ENCODE data around the gene HMGCS1. TPM values are rescaled to one million over a fixed set of nuclear protein-coding genes. Genes with fewer than 3 reads are reported as not detected.
"Not testable (repeated sequence)": the region's sequence is repeated elsewhere in the genome, so short reads cannot be mapped to it uniquely, and the experiment has no call there.

Gene HMGCS1
- total and polyA plus RNA-seq, 4 donors: 162 to 630 (median 458) TPM

- Histone ChIP-seq H3K4me3 (ENCODE audit: low read depth, low read length) (no peak overlapping the region), H3K36me3 (ENCODE audit: control insufficient read depth, insufficient read depth, low read length) (no peaks in the 10 kb centered on the region), H3K9me3 (ENCODE audit: control insufficient read depth, insufficient read depth, low read length) (peaks cover 3% of the 10 kb centered on the region), H3K27me3 (ENCODE audit: control insufficient read depth, insufficient read depth, low read length) (no peaks in the 10 kb centered on the region), H3K27ac (ENCODE audit: low read depth, low read length) (no peak overlapping the region), H3K4me1 (ENCODE audit: control insufficient read depth, insufficient read depth, low read length) (no peaks in the 10 kb centered on the region)
- 100% methylated on average over 1 of the region's 1 CpG for WGBS (ENCODE audit: insufficient coverage)
- no peak for DNase-seq (ENCODE audit: low read depth in 4 of 6, low spot score in 6 of 6)
Measured at GRCh38 chr5:43268188-43268820, 44.9 kb downstream of the HMGCS1 start.

- not testable (repeated sequence) for H3K27me3 ChIP-seq (ENCODE audit: control insufficient read depth, insufficient read depth, low read length); H3K4me1 ChIP-seq (ENCODE audit: control insufficient read depth, insufficient read depth, low read length); H3K36me3 ChIP-seq (ENCODE audit: control insufficient read depth, insufficient read depth, low read length); DNase-seq (ENCODE audit: low read depth in 4 of 6, low spot score in 6 of 6); H3K4me3 ChIP-seq (ENCODE audit: low read depth, low read length); H3K9me3 ChIP-seq (ENCODE audit: control insufficient read depth, insufficient read depth, low read length); H3K27ac ChIP-seq (ENCODE audit: low read depth, low read length)
- no CpG with 5 or more reads among the region's 2 CpGs for WGBS (ENCODE audit: insufficient coverage)
Measured at GRCh38 chr5:43262269-43262668, 50.9 kb downstream of the HMGCS1 start.

GRCh38 chr5:43258116-43258515, 55.1 kb downstream of the HMGCS1 start:
- WGBS (ENCODE audit: insufficient coverage): no CpG with 5 or more reads among the region's 1 CpG
- H3K27me3 ChIP-seq (ENCODE audit: control insufficient read depth, insufficient read depth, low read length): no peaks in the 10 kb centered on the region

GRCh38 chr5:43256261-43256966, 56.8 kb downstream of the HMGCS1 start:
- 67% methylated on average over 2 of the region's 2 CpGs for WGBS (ENCODE audit: insufficient coverage)
- no peaks in the 10 kb centered on the region for H3K9me3 ChIP-seq (ENCODE audit: control insufficient read depth, insufficient read depth, low read length)
- H3K4me3 ChIP-seq (ENCODE audit: low read depth, low read length): no peak overlapping the region
- DNase-seq (ENCODE audit: low read depth in 4 of 6, low spot score in 6 of 6): no peak
- no peaks in the 10 kb centered on the region for H3K36me3 ChIP-seq (ENCODE audit: control insufficient read depth, insufficient read depth, low read length)
- H3K4me1 ChIP-seq (ENCODE audit: control insufficient read depth, insufficient read depth, low read length): no peaks in the 10 kb centered on the region
- H3K27me3 ChIP-seq (ENCODE audit: control insufficient read depth, insufficient read depth, low read length): no peaks in the 10 kb centered on the region
- no peak overlapping the region for H3K27ac ChIP-seq (ENCODE audit: low read depth, low read length)

More at GRCh38 chr5:43258116-43258515, 55.1 kb downstream of the HMGCS1 start:
- no peaks in the 10 kb centered on the region for H3K36me3 ChIP-seq (ENCODE audit: control insufficient read depth, insufficient read depth, low read length)
- H3K4me3 ChIP-seq (ENCODE audit: low read depth, low read length): no peak overlapping the region
- H3K9me3 ChIP-seq (ENCODE audit: control insufficient read depth, insufficient read depth, low read length): no peaks in the 10 kb centered on the region
- no peak overlapping the region for H3K27ac ChIP-seq (ENCODE audit: low read depth, low read length)
- no peak for DNase-seq (ENCODE audit: low read depth in 4 of 6, low spot score in 6 of 6)
- H3K4me1 ChIP-seq (ENCODE audit: control insufficient read depth, insufficient read depth, low read length): no peaks in the 10 kb centered on the region

- H3K4me3 ChIP-seq (ENCODE audit: low read depth, low read length): no peak overlapping the region
- no peaks in the 10 kb centered on the region for H3K36me3 ChIP-seq (ENCODE audit: control insufficient read depth, insufficient read depth, low read length)
- WGBS (ENCODE audit: insufficient coverage): 87% methylated on average over 2 of the region's 2 CpGs
- H3K27me3 ChIP-seq (ENCODE audit: control insufficient read depth, insufficient read depth, low read length): no peaks in the 10 kb centered on the region
- no peaks in the 10 kb centered on the region for H3K4me1 ChIP-seq (ENCODE audit: control insufficient read depth, insufficient read depth, low read length)
- no peak for DNase-seq (ENCODE audit: low read depth in 4 of 6, low spot score in 6 of 6)
- no peak overlapping the region for H3K27ac ChIP-seq (ENCODE audit: low read depth, low read length)
- H3K9me3 ChIP-seq (ENCODE audit: control insufficient read depth, insufficient read depth, low read length): no peaks in the 10 kb centered on the region
Measured at GRCh38 chr5:43255704-43256103, 57.5 kb downstream of the HMGCS1 start.

- no peaks in the 10 kb centered on the region for H3K4me1 ChIP-seq (ENCODE audit: control insufficient read depth, insufficient read depth, low read length)
- H3K36me3 ChIP-seq (ENCODE audit: control insufficient read depth, insufficient read depth, low read length): peaks cover 2% of the 10 kb centered on the region
- no peak overlapping the region for H3K27ac ChIP-seq (ENCODE audit: low read depth, low read length)
- no peak for DNase-seq (ENCODE audit: low read depth in 4 of 6, low spot score in 6 of 6)
- H3K27me3 ChIP-seq (ENCODE audit: control insufficient read depth, insufficient read depth, low read length): no peaks in the 10 kb centered on the region
- WGBS (ENCODE audit: insufficient coverage): no CpG with 5 or more reads among the region's 5 CpGs
- H3K4me3 ChIP-seq (ENCODE audit: low read depth, low read length): no peak overlapping the region
- H3K9me3 ChIP-seq (ENCODE audit: control insufficient read depth, insufficient read depth, low read length): no peaks in the 10 kb centered on the region
Measured at GRCh38 chr5:43251754-43252153, 61.5 kb downstream of the HMGCS1 start.

- Histone ChIP-seq H3K4me3 (ENCODE audit: low read depth, low read length) (no peak overlapping the region), H3K27me3 (ENCODE audit: control insufficient read depth, insufficient read depth, low read length) (no peaks in the 10 kb centered on the region), H3K36me3 (ENCODE audit: control insufficient read depth, insufficient read depth, low read length) (peaks cover 19% of the 10 kb centered on the region), H3K27ac (ENCODE audit: low read depth, low read length) (no peak overlapping the region), H3K9me3 (ENCODE audit: control insufficient read depth, insufficient read depth, low read length) (no peaks in the 10 kb centered on the region), H3K4me1 (ENCODE audit: control insufficient read depth, insufficient read depth, low read length) (no peaks in the 10 kb centered on the region)
- DNase-seq (ENCODE audit: low read depth in 4 of 6, low spot score in 6 of 6): no peak
- 99% methylated on average over 12 of the region's 19 CpGs for WGBS (ENCODE audit: insufficient coverage)
Measured at GRCh38 chr5:43245724-43246385, 67.4 kb downstream of the HMGCS1 start.

GRCh38 chr5:43244823-43245565, 68.2 kb downstream of the HMGCS1 start:
- H3K27me3 ChIP-seq (ENCODE audit: control insufficient read depth, insufficient read depth, low read length): no peaks in the 10 kb centered on the region
- no peak overlapping the region for H3K27ac ChIP-seq (ENCODE audit: low read depth, low read length)
- H3K9me3 ChIP-seq (ENCODE audit: control insufficient read depth, insufficient read depth, low read length): no peaks in the 10 kb centered on the region
- no peak for DNase-seq (ENCODE audit: low read depth in 4 of 6, low spot score in 6 of 6)
- no peak overlapping the region for H3K4me3 ChIP-seq (ENCODE audit: low read depth, low read length)
- H3K36me3 ChIP-seq (ENCODE audit: control insufficient read depth, insufficient read depth, low read length): peaks cover 19% of the 10 kb centered on the region
- no peaks in the 10 kb centered on the region for H3K4me1 ChIP-seq (ENCODE audit: control insufficient read depth, insufficient read depth, low read length)
- WGBS (ENCODE audit: insufficient coverage): 49% methylated on average over 9 of the region's 11 CpGs

GRCh38 chr5:43243270-43243669, 69.9 kb downstream of the HMGCS1 start:
- no peaks in the 10 kb centered on the region for H3K9me3 ChIP-seq (ENCODE audit: control insufficient read depth, insufficient read depth, low read length)
- H3K36me3 ChIP-seq (ENCODE audit: control insufficient read depth, insufficient read depth, low read length): peaks cover 19% of the 10 kb centered on the region
- no peak overlapping the region for H3K4me3 ChIP-seq (ENCODE audit: low read depth, low read length)
- no peaks in the 10 kb centered on the region for H3K27me3 ChIP-seq (ENCODE audit: control insufficient read depth, insufficient read depth, low read length)
- no peak overlapping the region for H3K27ac ChIP-seq (ENCODE audit: low read depth, low read length)
- no peaks in the 10 kb centered on the region for H3K4me1 ChIP-seq (ENCODE audit: control insufficient read depth, insufficient read depth, low read length)
- DNase-seq (ENCODE audit: low read depth in 4 of 6, low spot score in 6 of 6): no peak

Measured in spinal cord (tissue), 10 donors.